Heart left ventricle (tissue), 16 donors: Measurements from ENCODE around the gene C19orf67. TPM values are rescaled to one million over a fixed set of nuclear protein-coding genes. Genes with fewer than 3 reads are reported as not detected.

ENCODE experiments used
- ATAC-seq, 4 donors: fragments of 200-7000 bp; cut with Tn5 transposase; one replicate each; pipeline ENCODE4 v1.9.1; 2020 to 2022; ENCODE audit warnings: moderate library complexity in 4 of 4, mild to moderate bottlenecking in 3 of 4, moderate number of reproducible peaks in 1 of 4
- DNase-seq, 5 donors: peaks; one replicate each; pipeline ENCODE4 v3.0.0-alpha.2; 2020
- H3K27ac ChIP-seq, 12 donors: fragments of 200-600 bp; sonication (generic) in 4 of 12; one replicate each; pipeline versions ENCODE4 v1.5.0 to v1.8.0; 2016 to 2022; ENCODE audit warnings: mild to moderate bottlenecking in 2 of 12
- H3K27me3 ChIP-seq, 9 donors: fragments of 200-600 bp; sonication (generic) in 2 of 9; one replicate each; pipeline versions ENCODE4 v1.5.1 to v1.8.0; 2016 to 2022; ENCODE audit warnings: mild to moderate bottlenecking in 3 of 9
- H3K36me3 ChIP-seq, 9 donors: fragments of 200-600 bp; sonication (generic) in 2 of 9; one replicate each; pipeline versions ENCODE4 v1.5.0 to v1.8.0; 2018 to 2022; ENCODE audit warnings: mild to moderate bottlenecking in 2 of 9
- H3K4me1 ChIP-seq, 12 donors: fragments of 200-600 bp; sonication (generic) in 4 of 12; one replicate each; pipeline versions ENCODE4 v1.5.0 to v1.8.0; 2016 to 2022; ENCODE audit warnings: mild to moderate bottlenecking in 3 of 12
- H3K4me3 ChIP-seq, 12 donors: fragments of 200-600 bp; sonication (generic) in 4 of 12; one replicate each; pipeline versions ENCODE4 v1.5.0 to v1.8.0; 2017 to 2022; ENCODE audit warnings: mild to moderate bottlenecking in 9 of 12, moderate library complexity in 4 of 12
- H3K9me3 ChIP-seq, 12 donors: fragments of 200-600 bp; sonication (generic) in 4 of 12; one replicate each; pipeline versions ENCODE4 v1.5.0 to v1.8.0; 2016 to 2022; ENCODE audit warnings: mild to moderate bottlenecking in 1 of 12
- CTCF ChIP-seq, 12 donors: fragments of 200-600 bp; sonication (generic) in 4 of 12; IDR thresholded peaks; one replicate each; pipeline versions ENCODE4 v1.5.0 to v1.8.0; 2018 to 2022; ENCODE audit warnings: antibody characterized with exemption in 12 of 12, mild to moderate bottlenecking in 5 of 12
- POLR2A ChIP-seq, 2 donors: fragments of 450-650 bp; IDR thresholded peaks; one replicate each; pipeline ENCODE4 v1.6.1; 2017; ENCODE audit warnings: antibody characterized with exemption in 2 of 2, mild to moderate bottlenecking in 2 of 2, moderate library complexity in 2 of 2
- WGBS, 4 donors: extraction: QIAGEN DNeasy Blood & Tissue Kit in 2 of 4; methylation state at CpG; one replicate each; pipeline versions ENCODE4 v1.1.5 to v1.1.7; 2013 to 2018; 5-methylcytosine and 5-hydroxymethylcytosine counted together
- intact Hi-C, 10 donors: fragments of 100-400 bp; cut with DNase I; formaldehyde crosslinking; loops; one replicate each; pipeline versions ENCODE4 v1.11.1 to v1.14.2; 2022
- polyA plus RNA-seq, 2 donors: library from polyadenylated mRNA; stranded (reverse); fragments of 200-250 nt; gene quantifications; one replicate each; pipeline ENCODE4 v1.2.3, GENCODE V29; 2013
- total RNA-seq, 9 donors: library from RNA; depleted of rRNA in 2 of 9; stranded (reverse); fragments of >200 nt in 2 of 9; fragmentation: NEBNext Ultra II Directional in 3 of 9; extraction: Animal tissue kit (Norgen Biotek cat#: 25700) in 3 of 9; gene quantifications; one replicate each; pipeline versions ENCODE4 v1.1.0 to v1.2.4, GENCODE V29; 2016 to 2023
- donor health status: ischemic (EF 13 %, LVEDD 7.1; RV severe dilation, severe dysfunction).
- donor health status: healthy with polysubstance abuse.
- donor health status: DM: no; HTN: yes; CAD: no.
- donor health status: DM: no; HTN: no; CAD: no.
- donor health status: ischemic (EF 25% LVEDD 6.9; RV normal size, moderate dysfunction).
- donor health status: ischemic (EF 25% LVEDD 5.7; RV mildly dilated, moderate dysfunction).
- donor health status: healthy.
- donor health status: DM: yes; HTN: yes; CAD: no.
- donor health status: ischemic (EF 35%, LVEDD 5.7; RV mildly dilated, moderate dysfunction).
- donor health status: nonischemic (EF 11% LVEDD 7.7; RV severe dilation, severe dysfunction).
- donor health status: DM: yes; HTN: yes; CAD: no.
- donor health status: PGD.
- donor health status: ischemic (EF 29% LVEDD 5.4; RV normal size, mild dysfunction).
- donor health status: nonischemic (EF 23%, LVEDD 6.1; RV moderate dilation, normal function).

C19orf67 gene
- total and polyA plus RNA-seq, 11 donors: not detected

DNA sequence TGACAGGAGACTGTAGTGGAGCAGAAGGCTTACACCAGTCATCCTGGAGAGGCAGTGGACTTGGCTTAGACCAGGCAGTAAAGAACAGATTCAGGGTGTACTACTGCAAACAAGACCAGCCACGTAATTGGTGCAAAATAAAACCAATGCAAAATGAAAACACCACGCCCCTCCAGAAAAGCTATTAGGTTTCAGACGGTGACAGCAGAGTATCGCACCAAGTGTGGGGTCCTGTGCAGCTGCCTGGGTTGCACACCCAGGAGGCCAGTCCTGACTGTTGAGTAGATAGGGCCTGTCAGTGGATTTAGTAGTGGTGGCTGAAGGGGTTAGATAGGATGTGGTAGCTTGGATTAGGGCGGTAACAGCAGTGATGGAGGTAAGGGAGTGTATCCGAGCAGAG lies 37.3 kb upstream of the C19orf67 start:
- no peaks in the 10 kb centered on the region for H3K36me3 ChIP-seq
- no peak overlapping the region for H3K4me3 ChIP-seq
- H3K27ac ChIP-seq: no peak overlapping the region
- H3K9me3 ChIP-seq: no peaks in the 10 kb centered on the region
- no peak for ATAC-seq
- no peaks in the 10 kb centered on the region for H3K27me3 ChIP-seq
- H3K4me1 ChIP-seq: peaks cover 0 to 36% (median 24%) of the 10 kb centered on the region in 12 donors
- WGBS, 4 donors: 96 to 99% (median 98%) methylated on average over 6 of the region's 6 CpGs
- intact Hi-C loops: no loop called here
- peak in 1 of 5 donors; percentile 38 for DNase-seq
- TF ChIP-seq POLR2A (IDR thresholded peaks at IDR 0.05): no peak
- no peak for TF ChIP-seq CTCF (IDR thresholded peaks at IDR 0.05)

DNA sequence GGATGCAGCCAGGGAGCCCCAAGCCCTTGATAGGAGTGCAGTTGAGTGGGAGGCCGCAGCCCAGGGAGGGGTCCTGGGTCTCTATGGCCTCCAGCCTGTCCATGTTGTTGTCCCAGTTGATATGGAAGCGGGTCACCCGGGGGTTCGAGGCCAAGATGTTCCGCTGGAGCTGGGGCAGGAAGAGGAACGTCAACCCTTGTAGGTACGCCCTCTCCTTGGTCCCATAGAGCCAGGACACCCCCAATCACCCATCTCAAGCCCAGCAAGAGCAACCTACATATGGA lies 34.9 kb upstream of the C19orf67 start:
- Histone ChIP-seq H3K27me3 (no peaks in the 10 kb centered on the region), H3K9me3 (no peaks in the 10 kb centered on the region), H3K4me3 (no peak overlapping the region), H3K27ac (peak overlapping the region in 10 of 12 donors; percentile 29 to 100 (median 99)), H3K36me3 (no peaks in the 10 kb centered on the region), H3K4me1 (peaks cover 12 to 39% (median 31%) of the 10 kb centered on the region in 12 donors)
- ATAC-seq: no peak
- intact Hi-C loops: no loop called here
- TF ChIP-seq POLR2A (IDR thresholded peaks at IDR 0.05) (no peak), CTCF (IDR thresholded peaks at IDR 0.05) (no peak)
- no peak for DNase-seq
- WGBS, 4 donors: 91 to 97% (median 95%) methylated on average over 7 of the region's 7 CpGs

- no peaks in the 10 kb centered on the region for H3K9me3 ChIP-seq
- DNase-seq (no peak), ATAC-seq (no peak)
- 85 to 94% (median 90%) methylated on average over 7 of the region's 7 CpGs for whole genome bisulfite sequencing, 4 donors
- H3K4me3 ChIP-seq: peak overlapping the region in 5 of 12 donors; percentile 60 to 80 (median 66)
- H3K27me3 ChIP-seq: no peaks in the 10 kb centered on the region
- no peaks in the 10 kb centered on the region for H3K36me3 ChIP-seq
- intact Hi-C loops: loop anchor here in 5 of 10 donors (5.0 kb wide), 2 partner anchors 38 to 48 kb away; partner anchors contain the start of gene MISP3 (in 2 of the 5)
- H3K4me1 ChIP-seq: peaks cover 17 to 45% (median 37%) of the 10 kb centered on the region in 12 donors
- H3K27ac ChIP-seq: peak overlapping the region; percentile 93 to 100 (median 99)
- TF ChIP-seq CTCF (IDR thresholded peaks at IDR 0.05) (no peak), POLR2A (IDR thresholded peaks at IDR 0.05) (no peak)
These were observed 34.3 kb upstream of the C19orf67 start for GRCh38 chr19:14119644-14120496.

DNA sequence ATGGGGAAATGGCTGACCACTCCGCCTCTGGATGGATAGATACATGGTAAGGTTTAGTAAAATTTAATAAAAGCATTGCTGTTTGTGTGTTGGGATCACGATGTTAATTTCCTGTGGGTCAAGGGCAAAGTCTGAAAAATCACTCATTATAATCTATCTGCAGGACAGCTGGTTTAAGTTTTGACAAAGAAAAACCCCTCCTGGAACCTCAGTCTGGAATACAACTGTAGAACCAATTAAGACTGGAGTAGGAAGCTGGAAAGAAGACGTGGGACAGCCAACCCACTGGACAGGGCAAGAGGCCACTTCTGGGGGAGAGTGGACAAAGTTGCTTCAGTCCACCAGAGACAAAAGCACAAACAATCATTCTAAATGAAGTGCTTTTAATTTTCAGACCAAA lies 33.6 kb upstream of the C19orf67 start:
- H3K36me3 ChIP-seq: no peaks in the 10 kb centered on the region
- DNase-seq: no peak
- no peak for TF ChIP-seq POLR2A (IDR thresholded peaks at IDR 0.05)
- TF ChIP-seq CTCF (IDR thresholded peaks at IDR 0.05): no peak
- H3K4me1 ChIP-seq: peaks cover 18 to 52% (median 44%) of the 10 kb centered on the region in 12 donors
- intact Hi-C loops: loop anchor here in 5 of 10 donors (5.0 kb wide), 2 partner anchors 37 to 47 kb away; partner anchors contain the start of gene MISP3 (in 2 of the 5)
- H3K27me3 ChIP-seq: no peaks in the 10 kb centered on the region
- H3K9me3 ChIP-seq: no peaks in the 10 kb centered on the region
- peak overlapping the region; percentile 93 to 100 (median 99) for H3K27ac ChIP-seq
- H3K4me3 ChIP-seq: peak overlapping the region in 10 of 12 donors; percentile 52 to 91 (median 65)
- WGBS, 4 donors: 34 to 47% (median 38%) methylated on average over 3 of the region's 3 CpGs
- no peak for ATAC-seq
